ENCODE results near the gene RESP18. TPM values are rescaled to one million over a fixed set of nuclear protein-coding genes. Genes with fewer than 3 reads are reported as not detected.
A peak's percentile ranks its signal among the peaks of the same experiment; 100 is the strongest.

Gene RESP18
- polyA plus RNA-seq, 2 of the 4 experiments (the other 2 are of a cell fraction): not detected

DNA sequence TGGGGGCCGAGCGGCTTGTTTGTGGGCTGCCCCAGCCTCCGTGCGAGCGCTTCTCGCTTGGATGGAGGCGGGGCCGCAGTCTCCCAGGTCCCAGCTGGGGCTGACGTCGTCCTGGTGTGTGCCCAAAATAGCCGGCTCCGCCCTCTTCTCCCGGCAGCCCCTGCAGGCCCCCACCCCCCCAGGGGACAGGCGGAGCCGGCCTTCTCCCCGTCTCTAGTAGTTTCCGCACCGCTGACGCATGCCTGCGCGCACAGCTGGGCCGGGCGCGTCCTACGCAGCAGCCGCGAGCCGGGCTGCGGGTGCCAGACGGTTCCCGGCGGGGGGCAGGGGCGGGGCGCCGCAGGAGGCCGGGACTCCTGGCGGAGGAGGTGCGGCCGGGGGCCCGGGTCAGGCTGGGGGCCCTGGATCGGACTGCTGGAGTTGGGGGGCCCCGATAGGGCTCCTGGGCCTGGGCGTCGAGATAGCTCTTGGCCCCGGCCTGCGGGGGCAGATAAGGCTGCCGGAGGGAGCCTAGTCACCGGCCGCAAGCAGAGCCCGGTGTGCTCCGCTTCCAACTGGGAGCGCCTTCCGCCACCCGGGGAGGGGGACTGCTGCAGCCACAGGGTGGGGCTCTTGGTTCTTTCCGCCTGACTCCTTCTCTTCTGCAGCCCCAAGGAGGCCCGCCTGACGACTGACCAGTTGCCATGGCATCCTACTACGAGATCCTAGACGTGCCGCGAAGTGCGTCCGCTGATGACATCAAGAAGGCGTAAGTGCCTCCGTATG, 53.2 kb downstream of the RESP18 start, which contains the start of gene DNAJB2 (continued):
- TF ChIP-seq, protein P1, sequence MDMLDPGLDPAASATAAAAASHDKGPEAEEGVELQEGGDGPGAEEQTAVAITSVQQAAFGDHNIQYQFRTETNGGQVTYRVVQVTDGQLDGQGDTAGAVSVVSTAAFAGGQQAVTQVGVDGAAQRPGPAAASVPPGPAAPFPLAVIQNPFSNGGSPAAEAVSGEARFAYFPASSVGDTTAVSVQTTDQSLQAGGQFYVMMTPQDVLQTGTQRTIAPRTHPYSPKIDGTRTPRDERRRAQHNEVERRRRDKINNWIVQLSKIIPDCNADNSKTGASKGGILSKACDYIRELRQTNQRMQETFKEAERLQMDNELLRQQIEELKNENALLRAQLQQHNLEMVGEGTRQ (IDR thresholded peaks at IDR 0.05): no peak
- TF ChIP-seq, protein P2, sequence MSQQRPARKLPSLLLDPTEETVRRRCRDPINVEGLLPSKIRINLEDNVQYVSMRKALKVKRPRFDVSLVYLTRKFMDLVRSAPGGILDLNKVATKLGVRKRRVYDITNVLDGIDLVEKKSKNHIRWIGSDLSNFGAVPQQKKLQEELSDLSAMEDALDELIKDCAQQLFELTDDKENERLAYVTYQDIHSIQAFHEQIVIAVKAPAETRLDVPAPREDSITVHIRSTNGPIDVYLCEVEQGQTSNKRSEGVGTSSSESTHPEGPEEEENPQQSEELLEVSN (IDR thresholded peaks at IDR 0.05; ENCODE audit: borderline replicate concordance, low read depth): 0 out of 2 replicates have a peak, but pooled peaks have one; percentile 28
- TF ChIP-seq CHD4 (IDR thresholded peaks at IDR 0.05; ENCODE audit: borderline replicate concordance): no peak
- TF ChIP-seq POLR2A (IDR thresholded peaks at IDR 0.05; ENCODE audit: low read length): peak; percentile 52
- TF ChIP-seq CHD2 (IDR thresholded peaks at IDR 0.05; ENCODE audit: low read length, partially characterized antibody): no peak
- TF ChIP-seq ZNF302 (CRISPR knock-in tag; IDR thresholded peaks at IDR 0.05): no peak
- TF ChIP-seq TFCP2L1 (CRISPR knock-in tag; IDR thresholded peaks at IDR 0.05): no peak
- TF ChIP-seq KDM5A (IDR thresholded peaks at IDR 0.05): no peak
- TF ChIP-seq FOXS1 (CRISPR knock-in tag; IDR thresholded peaks at IDR 0.05): no peak
- no peak for TF ChIP-seq NPAS2 (CRISPR knock-in tag; IDR thresholded peaks at IDR 0.05; ENCODE audit: borderline replicate concordance)
- TF ChIP-seq, protein P3, sequence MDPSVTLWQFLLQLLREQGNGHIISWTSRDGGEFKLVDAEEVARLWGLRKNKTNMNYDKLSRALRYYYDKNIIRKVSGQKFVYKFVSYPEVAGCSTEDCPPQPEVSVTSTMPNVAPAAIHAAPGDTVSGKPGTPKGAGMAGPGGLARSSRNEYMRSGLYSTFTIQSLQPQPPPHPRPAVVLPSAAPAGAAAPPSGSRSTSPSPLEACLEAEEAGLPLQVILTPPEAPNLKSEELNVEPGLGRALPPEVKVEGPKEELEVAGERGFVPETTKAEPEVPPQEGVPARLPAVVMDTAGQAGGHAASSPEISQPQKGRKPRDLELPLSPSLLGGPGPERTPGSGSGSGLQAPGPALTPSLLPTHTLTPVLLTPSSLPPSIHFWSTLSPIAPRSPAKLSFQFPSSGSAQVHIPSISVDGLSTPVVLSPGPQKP (IDR thresholded peaks at IDR 0.05; ENCODE audit: low read depth, low read length): no peak
- TF ChIP-seq, protein P4, sequence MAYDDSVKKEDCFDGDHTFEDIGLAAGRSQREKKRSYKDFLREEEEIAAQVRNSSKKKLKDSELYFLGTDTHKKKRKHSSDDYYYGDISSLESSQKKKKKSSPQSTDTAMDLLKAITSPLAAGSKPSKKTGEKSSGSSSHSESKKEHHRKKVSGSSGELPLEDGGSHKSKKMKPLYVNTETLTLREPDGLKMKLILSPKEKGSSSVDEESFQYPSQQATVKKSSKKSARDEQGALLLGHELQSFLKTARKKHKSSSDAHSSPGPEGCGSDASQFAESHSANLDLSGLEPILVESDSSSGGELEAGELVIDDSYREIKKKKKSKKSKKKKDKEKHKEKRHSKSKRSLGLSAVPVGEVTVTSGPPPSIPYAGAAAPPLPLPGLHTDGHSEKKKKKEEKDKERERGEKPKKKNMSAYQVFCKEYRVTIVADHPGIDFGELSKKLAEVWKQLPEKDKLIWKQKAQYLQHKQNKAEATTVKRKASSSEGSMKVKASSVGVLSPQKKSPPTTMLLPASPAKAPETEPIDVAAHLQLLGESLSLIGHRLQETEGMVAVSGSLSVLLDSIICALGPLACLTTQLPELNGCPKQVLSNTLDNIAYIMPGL (CRISPR knock-in tag; IDR thresholded peaks at IDR 0.05; ENCODE audit: borderline replicate concordance): no peak
- TF ChIP-seq NR3C1 (IDR thresholded peaks at IDR 0.05): no peak
- no peak for TF ChIP-seq ZFP36 (IDR thresholded peaks at IDR 0.05; ENCODE audit: borderline replicate concordance, partially characterized antibody)
- no peak for TF ChIP-seq KDM1A (IDR thresholded peaks at IDR 0.05; ENCODE audit: low read depth)
- TF ChIP-seq, protein P5, sequence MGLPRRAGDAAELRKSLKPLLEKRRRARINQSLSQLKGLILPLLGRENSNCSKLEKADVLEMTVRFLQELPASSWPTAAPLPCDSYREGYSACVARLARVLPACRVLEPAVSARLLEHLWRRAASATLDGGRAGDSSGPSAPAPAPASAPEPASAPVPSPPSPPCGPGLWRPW (IDR thresholded peaks at IDR 0.05): no peak
- TF ChIP-seq FOSL2 (IDR thresholded peaks at IDR 0.05): peak; percentile 75; the same call in 1 of the 2 replicates
- TF ChIP-seq FOSL2 (CRISPR knock-in tag; IDR thresholded peaks at IDR 0.05): peak; percentile 81
- TF ChIP-seq TP53 (CRISPR knock-in tag; IDR thresholded peaks at IDR 0.05): no peak
- no peak for TF ChIP-seq POLR2AphosphoS2 (conservative IDR thresholded peaks at IDR 0.05; ENCODE audit: low read length)
- no peak for TF ChIP-seq EHMT2 (IDR thresholded peaks at IDR 0.05; ENCODE audit: low read depth)
- no peak for TF ChIP-seq HOXB5 (CRISPR knock-in tag; IDR thresholded peaks at IDR 0.05)
- no peak for TF ChIP-seq RCOR1 (IDR thresholded peaks at IDR 0.05; ENCODE audit: low read depth, low read length)
- TF ChIP-seq HDAC2 (IDR thresholded peaks at IDR 0.05): no peak
- no peak for TF ChIP-seq ZC3H11A (IDR thresholded peaks at IDR 0.05)
- no peak for TF ChIP-seq NFE2L2 (conservative IDR thresholded peaks at IDR 0.05; ENCODE audit: low read length)

Data from A549 (cell line).